Skin of body (tissue), 3 donors: Measurements from ENCODE around the gene DDR2. TPM values are rescaled to one million over a fixed set of nuclear protein-coding genes. Genes with fewer than 3 reads are reported as not detected.

Experiments
- DNase-seq: peaks from one replicate; lab custom pipeline; 2025; lab: John Stamatoyannopoulos, UW
- small RNA-seq: library from RNA; depleted of rRNA; stranded (forward); fragments of <200 nt; gene quantifications from one replicate; pipeline ENCODE3, GENCODE V24; 2014; ENCODE audit warnings: low replicate concordance
- total RNA-seq: library from RNA; depleted of rRNA; stranded (reverse); fragments of >200 nt; gene quantifications from one replicate; pipeline ENCODE4 v1.2.3, GENCODE V29; 2014

Gene DDR2
- total RNA-seq, 1 donor from 2014 or later, result 61.7 TPM

GRCh38 chr1:162823771-162824525 is 191.7 kb downstream of the DDR2 start:
- no peak for DNase-seq

GRCh38 chr1:162829268-162829667 is 197.0 kb downstream of the DDR2 start:
- no peak for DNase-seq

DNA sequence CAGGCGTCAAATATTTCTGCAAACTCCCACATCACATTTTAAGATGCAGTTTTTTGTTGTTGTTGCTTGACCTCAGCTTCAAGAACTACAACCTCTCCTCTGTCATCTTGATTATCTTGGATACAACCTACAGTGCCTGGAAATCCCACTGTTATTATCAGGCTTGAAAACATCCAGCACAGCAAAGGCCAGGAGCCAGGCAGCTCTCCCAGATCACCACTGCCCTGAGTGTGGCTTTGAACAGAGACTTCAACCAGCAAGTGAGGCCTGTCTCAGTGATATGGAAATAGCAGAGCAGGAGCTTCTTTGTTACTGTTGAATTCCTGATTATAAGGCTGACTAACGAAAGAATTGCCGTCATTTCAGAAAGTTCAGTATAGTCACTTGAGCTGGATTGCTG is 200.2 kb downstream of the DDR2 start:
- DNase-seq, result no peak

DNA sequence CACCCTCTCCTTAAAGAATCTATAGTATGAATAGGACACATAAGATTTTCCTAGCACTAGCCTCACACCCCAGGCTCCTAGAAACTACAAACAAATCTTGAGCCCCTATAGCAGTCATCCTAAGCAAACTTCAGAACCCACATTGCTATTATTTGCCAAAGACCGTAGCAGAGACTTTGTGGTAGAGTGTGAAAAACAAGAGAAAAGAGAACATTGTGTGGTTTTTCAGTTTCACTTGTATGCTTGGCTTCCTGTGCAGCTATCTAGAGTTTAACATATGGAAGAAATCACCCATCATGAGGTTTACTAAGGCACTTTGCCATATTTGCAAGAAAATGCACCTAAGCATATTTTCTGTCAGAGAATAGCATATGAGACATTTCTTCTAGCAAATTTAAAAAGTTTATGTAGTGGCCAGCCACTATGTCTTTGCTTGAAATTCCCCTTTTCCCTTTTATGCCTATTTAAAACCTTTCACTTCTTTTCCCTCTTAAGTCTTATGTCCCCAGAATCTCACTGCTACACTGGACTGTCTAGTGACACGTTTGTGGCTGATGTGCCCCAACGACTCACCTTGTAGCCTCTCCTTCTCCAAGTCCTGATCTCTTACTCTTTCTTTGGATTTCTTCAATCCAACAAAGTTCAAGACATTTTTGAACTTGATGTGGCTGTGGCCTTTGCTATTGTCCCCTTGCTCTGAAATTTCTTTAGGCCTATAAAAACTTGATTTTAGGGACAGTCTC is 203.1 kb downstream of the DDR2 start:
- DNase-seq, result no peak

Small RNA genes lying within 50 kb of the gene (small RNA-seq; reads per million reads assigned to genes)
- gene RN7SL861P, result not detected

Other genes with a start within 250 kb of the DDR2 start
- not detected for gene SH2D1B, start 220.3 kb upstream of the DDR2 start, total RNA-seq
- 36.0 TPM for gene UHMK1, start 134.6 kb upstream of the DDR2 start, total RNA-seq
- gene UAP1, start 70.7 kb upstream of the DDR2 start, total RNA-seq, result 54.6 TPM
- 11.9 TPM for gene HSD17B7, start 158.2 kb downstream of the DDR2 start, total RNA-seq
- gene CCDC190, start 228.7 kb downstream of the DDR2 start, total RNA-seq, result 0.49 TPM